OCI-M1 (cell line): ENCODE measurements around the gene NDFIP1.

ENCODE experiments used
- DNase-seq: peaks from one replicate; lab custom pipeline; 2025; lab: John Stamatoyannopoulos, UW

The NDFIP1 gene

GRCh38 chr5:142119051-142119625 is 10.6 kb downstream of the NDFIP1 start:
- DNase-seq, result peak; percentile 53

DNA sequence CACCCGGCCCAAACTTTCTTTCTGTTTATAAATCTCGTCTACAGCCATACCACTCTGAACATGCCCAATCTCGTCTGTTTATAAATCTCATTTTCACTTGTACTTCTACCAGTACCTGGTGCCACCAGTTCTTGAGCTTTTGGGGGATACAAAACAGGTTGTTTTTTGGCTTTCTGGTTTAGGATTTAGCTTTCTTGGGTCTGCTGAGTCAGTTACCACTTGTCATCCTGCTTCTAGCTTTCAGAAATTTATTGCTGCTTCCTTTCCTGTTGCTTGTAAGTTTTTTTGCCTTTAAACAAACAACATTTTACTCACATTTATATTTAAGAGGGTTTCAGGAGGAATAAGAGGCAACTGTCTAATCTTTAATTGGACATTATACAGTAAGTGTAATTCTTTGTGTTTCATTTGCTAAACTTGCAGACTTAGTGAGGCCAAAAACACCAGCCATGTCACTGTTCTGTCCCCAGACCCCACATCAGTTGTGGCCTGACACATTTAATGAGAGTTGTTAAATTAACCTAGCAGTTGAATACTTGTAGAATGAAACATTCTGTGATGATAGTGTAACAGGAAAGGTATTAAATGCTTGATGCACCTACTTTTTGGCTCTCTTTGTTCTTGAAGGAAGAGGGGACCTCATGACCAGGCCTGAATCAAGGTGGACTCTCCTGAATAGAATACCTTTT is 11.8 kb downstream of the NDFIP1 start:
- DNase-seq, result no peak

DNA sequence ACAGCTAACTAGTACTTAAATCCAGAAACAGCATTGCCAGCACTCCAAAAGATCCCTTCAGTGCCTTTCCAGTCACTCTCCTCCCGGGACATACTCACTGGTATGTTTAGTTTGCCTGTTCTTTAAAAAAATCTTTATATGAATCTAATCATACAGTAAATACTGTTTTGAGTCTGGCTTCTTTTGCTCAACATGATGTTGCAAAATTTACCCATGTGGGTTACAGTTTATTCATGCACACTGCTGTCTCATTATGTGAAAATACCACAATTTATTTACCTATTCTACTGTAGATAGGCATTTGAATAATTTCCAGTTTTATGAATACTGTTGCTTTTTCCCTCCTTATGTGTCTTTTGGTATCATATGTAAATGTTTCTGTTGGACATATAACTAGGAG is 13.5 kb downstream of the NDFIP1 start:
- DNase-seq, result no peak

- DNase-seq, result no peak
These were observed 16.8 kb downstream of the NDFIP1 start for GRCh38 chr5:142125378-142125777.

DNA sequence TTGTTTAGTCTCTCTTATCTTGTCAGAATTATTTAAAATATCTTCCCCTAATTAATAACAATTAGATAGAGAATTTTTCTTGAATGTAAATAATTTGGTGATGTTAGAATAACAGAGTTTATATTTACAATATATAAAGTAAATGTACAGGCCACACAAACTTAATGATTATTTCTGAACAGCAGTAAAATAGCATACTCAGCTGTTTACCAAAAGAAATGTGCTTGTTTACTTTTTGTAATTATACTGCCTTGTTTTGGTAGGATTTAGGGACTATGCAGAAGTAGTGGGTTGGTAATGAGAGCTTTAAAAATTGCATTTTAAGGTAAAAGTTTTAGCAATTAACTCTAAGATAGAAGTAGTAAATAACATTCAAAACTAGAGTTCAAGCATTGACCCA is 17.4 kb downstream of the NDFIP1 start:
- no peak for DNase-seq

- no peak for DNase-seq
These were observed 20.2 kb downstream of the NDFIP1 start for GRCh38 chr5:142128675-142129208.

DNA sequence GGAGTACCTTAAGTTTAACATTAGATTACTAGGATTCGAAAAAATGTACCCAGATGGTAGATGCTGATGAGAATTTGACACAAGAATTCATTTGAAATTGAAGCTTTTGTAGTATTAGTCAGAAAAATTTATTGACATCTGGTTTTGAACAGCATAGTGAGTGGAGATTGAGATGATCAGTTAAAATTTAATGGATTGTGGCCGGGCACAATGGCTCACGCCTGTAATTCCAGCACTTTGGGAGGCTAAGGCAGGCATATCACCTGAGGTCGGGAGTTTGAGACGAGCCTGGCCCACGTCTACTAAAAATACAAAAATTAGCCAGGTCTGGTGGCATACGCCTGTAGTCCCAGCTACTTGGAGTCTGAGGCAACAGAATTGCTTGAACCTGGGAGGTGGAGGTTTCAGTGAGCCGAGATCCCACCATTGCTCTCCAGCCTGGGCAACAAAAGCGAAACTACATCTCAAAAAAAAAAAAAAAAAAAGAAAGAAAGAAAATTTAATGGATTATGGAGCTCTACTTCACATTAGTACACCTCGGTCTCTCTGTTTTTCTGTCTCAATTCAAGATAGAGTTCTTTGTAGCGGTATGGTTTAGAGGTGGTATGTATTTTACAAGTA is 21.0 kb downstream of the NDFIP1 start:
- DNase-seq, result no peak

DNA sequence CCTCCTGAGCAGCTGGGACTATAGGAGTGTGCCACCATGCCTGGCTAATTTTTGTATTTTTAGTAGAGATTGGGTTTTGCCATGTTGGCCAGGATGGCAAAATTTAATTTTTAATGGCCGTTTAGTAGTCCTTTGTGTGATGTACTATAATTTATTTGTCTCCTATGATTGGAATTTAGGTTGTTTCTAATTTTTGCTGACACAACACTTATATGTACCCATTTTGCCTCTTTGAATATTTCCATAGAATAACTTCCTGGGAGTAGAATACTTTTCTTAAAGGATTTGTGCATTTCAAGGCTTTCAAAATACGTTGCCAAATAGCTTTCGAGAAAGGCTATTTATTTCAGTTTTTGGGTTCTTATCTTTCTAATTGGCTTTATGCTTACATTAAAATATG is 22.8 kb downstream of the NDFIP1 start:
- DNase-seq, result no peak

- no peak for DNase-seq
These were observed 24.3 kb downstream of the NDFIP1 start for GRCh38 chr5:142132916-142133315.

GRCh38 chr5:142133330-142134206 is 25.0 kb downstream of the NDFIP1 start:
- DNase-seq, result peak; percentile 19

DNA sequence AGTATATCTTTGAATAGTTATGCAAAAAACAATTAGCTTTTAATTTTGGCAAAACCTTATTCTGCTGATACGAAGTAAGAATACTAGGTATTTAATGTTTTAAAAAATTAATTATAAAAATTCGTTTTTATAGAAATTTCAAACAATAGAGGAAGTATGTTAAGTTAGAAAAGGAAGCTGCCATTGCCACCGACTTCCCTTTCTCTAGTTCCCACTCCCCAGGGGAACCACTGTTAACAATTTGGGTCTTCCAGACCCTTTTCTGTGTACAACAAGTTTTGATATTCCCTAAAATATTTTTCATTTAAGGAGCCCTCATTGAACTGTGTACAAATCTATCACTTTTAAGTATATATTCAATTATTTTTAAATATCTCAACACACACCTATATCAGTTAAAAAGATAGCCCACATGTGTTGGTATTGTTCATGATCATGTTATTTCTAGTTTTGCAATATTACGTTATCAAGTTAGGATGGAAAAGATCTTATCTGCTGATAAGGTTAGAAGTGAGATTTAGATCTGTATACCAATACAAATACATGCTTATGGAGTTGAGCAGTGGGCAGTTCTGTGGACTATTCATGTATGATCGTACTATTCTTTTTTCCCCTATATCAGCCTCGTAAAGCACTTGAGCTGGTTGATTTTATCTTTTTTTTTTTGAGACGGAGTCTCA is 25.9 kb downstream of the NDFIP1 start:
- no peak for DNase-seq

- DNase-seq, result no peak
These were observed 32.9 kb downstream of the NDFIP1 start for GRCh38 chr5:142141463-142141862.

DNA sequence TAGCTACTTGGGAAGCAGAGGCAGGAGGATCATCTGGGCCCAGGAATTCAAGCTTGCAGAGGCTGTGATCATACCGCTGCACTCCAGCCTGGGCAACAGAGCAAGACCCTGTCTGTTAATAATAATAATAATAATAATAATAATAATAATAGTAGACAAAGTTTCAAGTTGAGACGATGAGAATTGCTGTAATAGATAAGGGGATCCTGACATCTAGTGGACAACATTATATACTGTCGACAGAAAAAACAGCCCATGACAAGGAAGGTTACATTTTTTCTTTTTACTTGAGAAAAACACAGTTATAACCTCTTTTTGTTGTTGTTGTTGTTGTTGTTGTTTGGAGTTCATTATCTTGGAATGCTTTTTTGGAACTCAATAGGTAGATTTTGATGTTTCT is 35.3 kb downstream of the NDFIP1 start:
- DNase-seq, result peak; percentile 55

- peak; percentile 85 for DNase-seq
These were observed 36.7 kb downstream of the NDFIP1 start for GRCh38 chr5:142145106-142145900.

- DNase-seq, result peak; percentile 6
These were observed 40.8 kb downstream of the NDFIP1 start for GRCh38 chr5:142149363-142149762.

DNA sequence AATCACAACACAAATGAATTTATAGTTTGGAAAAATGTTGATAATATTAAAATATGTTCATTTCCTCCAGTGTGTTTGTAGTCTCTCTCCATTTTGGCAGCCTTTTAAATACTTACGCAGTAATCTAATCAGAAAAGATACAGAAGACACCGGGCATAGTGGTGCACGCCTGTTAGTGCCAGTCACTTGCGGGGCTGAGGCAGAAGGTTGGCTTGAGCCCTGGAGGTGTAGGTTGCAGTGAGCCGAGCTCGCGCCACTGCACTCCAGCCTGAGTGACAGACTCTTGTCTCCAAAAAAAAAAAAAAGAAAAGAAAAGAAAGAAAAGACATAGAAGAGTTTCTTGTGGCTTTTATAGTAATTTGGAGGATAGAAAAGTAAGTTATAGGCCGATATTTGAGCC is 41.9 kb downstream of the NDFIP1 start:
- DNase-seq, result no peak

DNA sequence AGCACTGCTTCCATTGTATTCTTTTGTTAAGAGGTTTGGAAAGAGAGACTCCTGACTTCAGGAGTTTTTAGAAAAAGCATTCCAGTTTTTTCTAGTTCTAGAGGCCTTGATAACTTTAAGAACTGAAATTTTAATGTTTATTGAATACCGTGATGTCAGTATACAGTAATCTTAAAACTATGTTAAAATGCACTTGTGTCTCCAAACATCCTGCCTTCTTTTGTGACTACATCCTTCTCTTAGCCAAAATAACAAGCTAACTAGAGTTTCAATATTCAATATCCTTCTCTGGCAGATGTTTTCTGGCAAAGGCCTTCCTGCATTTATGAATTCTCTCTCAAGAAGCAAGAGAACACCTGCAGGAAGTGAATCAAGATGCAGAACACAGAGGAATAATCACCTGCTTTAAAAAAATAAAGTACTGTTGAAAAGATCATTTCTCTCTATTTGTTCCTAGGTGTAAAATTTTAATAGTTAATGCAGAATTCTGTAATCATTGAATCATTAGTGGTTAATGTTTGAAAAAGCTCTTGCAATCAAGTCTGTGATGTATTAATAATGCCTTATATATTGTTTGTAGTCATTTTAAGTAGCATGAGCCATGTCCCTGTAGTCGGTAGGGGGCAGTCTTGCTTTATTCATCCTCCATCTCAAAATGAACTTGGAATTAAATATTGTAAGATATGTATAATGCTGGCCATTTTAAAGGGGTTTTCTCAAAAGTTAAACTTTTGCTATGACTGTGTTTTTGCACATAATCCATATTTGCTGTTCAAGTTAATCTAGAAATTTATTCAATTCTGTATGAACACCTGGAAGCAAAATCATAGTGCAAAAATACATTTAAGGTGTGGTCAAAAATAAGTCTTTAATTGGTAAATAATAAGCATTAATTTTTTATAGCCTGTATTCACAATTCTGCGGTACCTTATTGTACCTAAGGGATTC is 43.1 kb downstream of the NDFIP1 start:
- DNase-seq, result peak; percentile 67

DNA sequence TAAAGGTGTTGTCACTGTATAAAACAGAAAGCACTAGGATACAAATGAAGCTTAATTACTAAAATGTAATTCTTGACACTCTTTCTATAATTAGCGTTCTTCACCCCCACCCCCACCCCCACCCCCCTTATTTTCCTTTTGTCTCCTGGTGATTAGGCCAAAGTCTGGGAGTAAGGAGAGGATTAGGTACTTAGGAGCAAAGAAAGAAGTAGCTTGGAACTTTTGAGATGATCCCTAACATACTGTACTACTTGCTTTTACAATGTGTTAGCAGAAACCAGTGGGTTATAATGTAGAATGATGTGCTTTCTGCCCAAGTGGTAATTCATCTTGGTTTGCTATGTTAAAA is 43.8 kb downstream of the NDFIP1 start:
- no peak for DNase-seq

GRCh38 chr5:142153674-142154448 is 45.3 kb downstream of the NDFIP1 start:
- DNase-seq, result no peak
